Hepatocyte (in vitro differentiated cells): Measurements from ENCODE around the gene MAP7. TPM values are rescaled to one million over a fixed set of nuclear protein-coding genes. Genes with fewer than 3 reads are reported as not detected.

ENCODE experiments used
- DNase-seq: peaks from one replicate; pipeline ENCODE4 v3.0.0-alpha.2; 2016; ENCODE audit warnings: low spot score
- H2AFZ ChIP-seq: fragments of 200-600 bp; sonication (generic); 2 replicates; pipeline ENCODE4 v1.6.0; 2016; ENCODE audit warnings: antibody characterized with exemption, mild to moderate bottlenecking
- H3K27ac ChIP-seq: fragments of 200-600 bp; sonication (generic); 2 replicates; pipeline ENCODE4 v1.5.1; 2016; ENCODE audit warnings: mild to moderate bottlenecking
- H3K27me3 ChIP-seq: fragments of 200-600 bp; sonication (generic); 2 replicates; pipeline ENCODE4 v1.6.1; 2016
- H3K36me3 ChIP-seq: fragments of 200-600 bp; sonication (generic); replicated peaks from 2 replicates; pipeline ENCODE4 v1.5.1; 2016; ENCODE audit warnings: low read depth; ENCODE audit not compliant: insufficient read depth
- H3K4me1 ChIP-seq: fragments of 200-600 bp; sonication (generic); 2 replicates; pipeline ENCODE4 v1.5.1; 2016; ENCODE audit warnings: mild to moderate bottlenecking, moderate library complexity; ENCODE audit not compliant: insufficient read depth
- H3K4me2 ChIP-seq: fragments of 200-600 bp; sonication (generic); 2 replicates; pipeline ENCODE4 v1.6.0; 2016
- H3K4me3 ChIP-seq: fragments of 200-600 bp; sonication (generic); 2 replicates; pipeline ENCODE4 v1.5.1; 2016; ENCODE audit warnings: mild to moderate bottlenecking
- H3K79me2 ChIP-seq: fragments of 200-600 bp; sonication (generic); 2 replicates; pipeline ENCODE4 v1.6.0; 2017; ENCODE audit warnings: mild to moderate bottlenecking
- H3K9me2 ChIP-seq: fragments of 200-600 bp; sonication (generic); replicated peaks from 2 replicates; pipeline ENCODE4 v1.6.0; 2017; ENCODE audit warnings: mild to moderate bottlenecking; ENCODE audit not compliant: insufficient read depth
- H3K9me3 ChIP-seq: fragments of 200-600 bp; sonication (generic); 2 replicates; pipeline ENCODE4 v1.5.1; 2016; ENCODE audit warnings: low read depth, mild to moderate bottlenecking
- H4K20me1 ChIP-seq: fragments of 200-600 bp; sonication (generic); 2 replicates; pipeline ENCODE4 v1.6.0; 2016; ENCODE audit warnings: mild to moderate bottlenecking; ENCODE audit not compliant: insufficient read depth, poor library complexity, severe bottlenecking
- CTCF ChIP-seq: fragments of 200-600 bp; sonication (generic); IDR thresholded peaks from 2 replicates; pipeline ENCODE4 v1.5.1; 2016; ENCODE audit warnings: antibody characterized with exemption, mild to moderate bottlenecking; ENCODE audit not compliant: poor library complexity
- EZH2 ChIP-seq: fragments of 200-600 bp; sonication (generic); IDR thresholded peaks from 2 replicates; pipeline ENCODE4 v1.6.1; 2016; ENCODE audit warnings: antibody characterized with exemption, mild to moderate bottlenecking, borderline replicate concordance
- EZH2phosphoT487 ChIP-seq: fragments of 200-600 bp; sonication (generic); IDR thresholded peaks from one replicate; pipeline ENCODE4 v1.6.1; 2018; ENCODE audit warnings: antibody characterized with exemption, mild to moderate bottlenecking, low read depth, moderate library complexity; ENCODE audit not compliant: unreplicated experiment, severe bottlenecking
- WGBS: methylation state at CpG from one replicate; pipeline ENCODE4 v1.1.6; 2016; ENCODE audit warnings: low lambda C conversion rate; ENCODE audit errors: missing lambda C conversion rate; 5-methylcytosine and 5-hydroxymethylcytosine counted together
- polyA plus RNA-seq: library from polyadenylated mRNA; unstranded; fragments of >200 nt; fragmentation: Nextera tagmentation; extraction: Ambion mirVana; gene quantifications from 2 replicates; pipeline ENCODE4 v1.2.1, GENCODE V29; 2016
- total RNA-seq: library from RNA; depleted of rRNA; stranded (reverse); fragments of >200 nt; gene quantifications from 2 replicates; pipeline ENCODE4 v1.2.3, GENCODE V29; 2014

Gene MAP7
- total and polyA plus RNA-seq, 2 experiments from 2014 or later: 13.4 to 22.9 TPM

- WGBS: 90% methylated on average over 4 of the region's 4 CpGs
- Histone ChIP-seq H3K79me2 (peaks cover 89% of the 10 kb centered on the region), H3K9me3 (no peaks in the 10 kb centered on the region), H3K4me2 (no peak overlapping the region), H3K27me3 (no peaks in the 10 kb centered on the region), H4K20me1 (peaks cover 10% of the 10 kb centered on the region), H2AFZ (no peak overlapping the region), H3K4me1 (no peaks in the 10 kb centered on the region), H3K36me3 (no peaks in the 10 kb centered on the region), H3K27ac (no peak overlapping the region), H3K9me2 (no peaks in the 10 kb centered on the region), H3K4me3 (no peak overlapping the region)
- DNase-seq: no peak
- TF ChIP-seq EZH2: no peak
- TF ChIP-seq CTCF: no peak
- no peak for TF ChIP-seq EZH2phosphoT487
These were observed 11.4 kb downstream of the MAP7 start for GRCh38 chr6:136538836-136539235.

- H3K36me3 ChIP-seq: no peaks in the 10 kb centered on the region
- no peaks in the 10 kb centered on the region for H3K9me3 ChIP-seq
- 93% methylated on average over 6 of the region's 8 CpGs for WGBS
- no peak overlapping the region for H2AFZ ChIP-seq
- no peak overlapping the region for H3K4me3 ChIP-seq
- no peak overlapping the region for H3K27ac ChIP-seq
- no peaks in the 10 kb centered on the region for H3K27me3 ChIP-seq
- peaks cover 10% of the 10 kb centered on the region for H4K20me1 ChIP-seq
- TF ChIP-seq EZH2phosphoT487 (no peak), EZH2 (no peak), CTCF (no peak)
- peaks cover 89% of the 10 kb centered on the region for H3K79me2 ChIP-seq
- no peaks in the 10 kb centered on the region for H3K9me2 ChIP-seq
- H3K4me2 ChIP-seq: no peak overlapping the region
- DNase-seq: no peak
- H3K4me1 ChIP-seq: no peaks in the 10 kb centered on the region
These were observed 14.2 kb downstream of the MAP7 start for GRCh38 chr6:136535880-136536650.

- no peaks in the 10 kb centered on the region for H3K9me3 ChIP-seq
- no peaks in the 10 kb centered on the region for H3K36me3 ChIP-seq
- no peaks in the 10 kb centered on the region for H3K27me3 ChIP-seq
- no peaks in the 10 kb centered on the region for H3K4me1 ChIP-seq
- peaks cover 89% of the 10 kb centered on the region for H3K79me2 ChIP-seq
- DNase-seq: no peak
- no peak overlapping the region for H3K4me2 ChIP-seq
- no peak overlapping the region for H2AFZ ChIP-seq
- TF ChIP-seq EZH2phosphoT487 (no peak), CTCF (no peak), EZH2 (no peak)
- no peak overlapping the region for H3K27ac ChIP-seq
- H3K4me3 ChIP-seq: no peak overlapping the region
- WGBS: 63% methylated on average over 5 of the region's 5 CpGs
- H4K20me1 ChIP-seq: peaks cover 10% of the 10 kb centered on the region
- no peaks in the 10 kb centered on the region for H3K9me2 ChIP-seq
These were observed 15.0 kb downstream of the MAP7 start for GRCh38 chr6:136535017-136535765.
